Spleen (tissue), 11 donors: ENCODE data around the gene TMTC2. TPM values are rescaled to one million over a fixed set of nuclear protein-coding genes. Genes with fewer than 3 reads are reported as not detected.

Experiments
- DNase-seq: peaks from one replicate; pipeline ENCODE4 v3.0.0-alpha.2; 2020
- H3K27ac ChIP-seq, 8 donors: fragments of 200-600 bp; sonication (generic) in 7 of 8; 1 replicate in 4 of 8; 2 replicates in 4 of 8; pipeline versions ENCODE4 v1.5.0 to v1.8.0; 2016 to 2021; ENCODE audit warnings: inconsistent platforms in 4 of 8, mild to moderate bottlenecking in 4 of 8, moderate library complexity in 1 of 8
- H3K27me3 ChIP-seq, 7 donors: fragments of 200-600 bp; sonication (generic) in 6 of 7; replicated peaks in 1 of 7; 1 replicate in 4 of 7; 2 replicates in 3 of 7; pipeline versions ENCODE4 v1.5.0 to v1.8.0; 2016 to 2021; ENCODE audit warnings: inconsistent platforms in 3 of 7, mild to moderate bottlenecking in 1 of 7
- H3K36me3 ChIP-seq, 6 donors: fragments of 200-600 bp; sonication (generic) in 5 of 6; 1 replicate in 4 of 6; 2 replicates in 2 of 6; pipeline versions ENCODE4 v1.5.0 to v1.8.0; 2016 to 2021; ENCODE audit warnings: inconsistent platforms in 2 of 6
- H3K4me1 ChIP-seq, 6 donors: fragments of 200-600 bp; sonication (generic) in 5 of 6; 1 replicate in 3 of 6; 2 replicates in 3 of 6; pipeline versions ENCODE4 v1.5.0 to v1.8.0; 2016 to 2021; ENCODE audit warnings: inconsistent platforms in 3 of 6
- H3K4me3 ChIP-seq, 8 donors: fragments of 200-600 bp; sonication (generic) in 7 of 8; 1 replicate in 4 of 8; 2 replicates in 4 of 8; pipeline versions ENCODE4 v1.5.0 to v1.8.0; 2016 to 2021; ENCODE audit warnings: inconsistent platforms in 4 of 8, mild to moderate bottlenecking in 4 of 8, moderate library complexity in 2 of 8
- H3K9me3 ChIP-seq, 8 donors: fragments of 200-600 bp; sonication (generic) in 7 of 8; 1 replicate in 4 of 8; 2 replicates in 4 of 8; pipeline versions ENCODE4 v1.5.0 to v1.8.0; 2016 to 2021; ENCODE audit warnings: inconsistent platforms in 4 of 8
- POLR2A ChIP-seq, 3 donors: fragments of 450-650 bp; IDR thresholded peaks; one replicate each; pipeline ENCODE4 v1.5.1; 2017; ENCODE audit warnings: antibody characterized with exemption in 3 of 3, mild to moderate bottlenecking in 1 of 3
- POLR2AphosphoS5 ChIP-seq, 3 donors: sonication (generic); formaldehyde crosslinking; IDR thresholded peaks; one replicate each; pipeline ENCODE4 v1.5.1; 2017; ENCODE audit warnings: antibody characterized with exemption in 3 of 3
- WGBS, 5 donors: extraction: QIAGEN DNeasy Blood & Tissue Kit in 3 of 5; methylation state at CpG; one replicate each; pipeline versions ENCODE4 v1.1.5 to v1.1.7; 2013 to 2018; 5-methylcytosine and 5-hydroxymethylcytosine counted together
- intact Hi-C: fragments of 100-400 bp; cut with DNase I; formaldehyde crosslinking; loops from one replicate; pipeline ENCODE4 v1.15.0; 2023; ENCODE audit warnings: low total_unique reads
- polyA plus RNA-seq, 3 donors: library from polyadenylated mRNA; stranded (reverse); fragments of 200-250 nt; gene quantifications; one replicate each; pipeline ENCODE4 v1.2.1, GENCODE V29; 2013
- total RNA-seq, 7 donors: library from RNA; depleted of rRNA in 3 of 7; stranded (reverse); fragments of >200 nt in 3 of 7; fragmentation: NEBNext Ultra II Directional in 4 of 7; extraction: Animal tissue kit (Norgen Biotek cat#: 25700) in 4 of 7; gene quantifications; one replicate each; pipeline versions ENCODE4 v1.1.0 to v1.2.1, GENCODE V29; 2016 to 2021
- TF ChIP-seq, protein P1 (sequence below), 11 experiments: fragments of 200-600 bp in 7 of 11; fragments of 450-650 bp in 4 of 11; sonication (generic) in 4 of 11; IDR thresholded peaks in 8 of 11; conservative IDR thresholded peaks in 3 of 11; 1 replicate in 7 of 11; 2 replicates in 4 of 11; pipeline versions ENCODE4 v1.4.0 to v1.8.0; 2016 to 2021; ENCODE audit warnings: antibody characterized with exemption in 11 of 11, inconsistent platforms in 4 of 11, mild to moderate bottlenecking in 1 of 11
- donor health status: healthy with polysubstance abuse.
- donor health status: DM: no; HTN: no; CAD: no; lungs with moderate emphysema.
- donor health status: DM: no; HTN: no; CAD: no.
- donor health status: Bipolar disorder and iron deficiency.
- donor health status: healthy.
- donor health status: DM: no; HTN: no; CAD: no.
- donor health status: DM: yes; HTN: yes; CAD: no.

TMTC2 gene
- total and polyA plus RNA-seq, 10 donors, result 0.74 to 8.5 (median 4.0) TPM

DNA sequence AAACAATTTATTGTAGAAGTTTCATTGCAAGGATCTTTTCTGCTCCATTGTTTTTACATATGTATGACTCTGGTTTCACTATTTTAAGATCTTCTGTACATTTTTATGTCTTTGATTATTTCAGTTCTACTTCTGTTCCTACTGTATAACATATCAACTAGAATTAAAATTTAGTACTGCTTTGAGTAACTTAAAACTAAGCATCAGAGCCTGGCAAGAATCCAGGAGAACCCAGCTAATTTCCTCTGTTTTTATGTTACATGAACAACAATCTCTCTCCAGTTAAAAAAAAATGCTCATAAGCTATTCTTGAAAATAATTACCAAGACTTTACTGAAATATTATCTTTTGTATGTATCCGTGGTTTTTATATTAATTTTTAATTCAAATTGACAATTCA lies 370.7 kb downstream of the TMTC2 start:
- Histone ChIP-seq H3K4me3 (no peak overlapping the region), H3K27me3 (no peaks in the 10 kb centered on the region), H3K36me3 (no peaks in the 10 kb centered on the region), H3K27ac (no peak overlapping the region), H3K4me1 (no peaks in the 10 kb centered on the region), H3K9me3 (no peaks in the 10 kb centered on the region)
- DNase-seq, result no peak
- 56 to 80% (median 59%) methylated on average over 1 of the region's 1 CpG for WGBS, 5 donors
- intact Hi-C loops, result no loop called here
- TF ChIP-seq POLR2A (IDR thresholded peaks at IDR 0.05), result no peak
- TF ChIP-seq, protein P1, sequence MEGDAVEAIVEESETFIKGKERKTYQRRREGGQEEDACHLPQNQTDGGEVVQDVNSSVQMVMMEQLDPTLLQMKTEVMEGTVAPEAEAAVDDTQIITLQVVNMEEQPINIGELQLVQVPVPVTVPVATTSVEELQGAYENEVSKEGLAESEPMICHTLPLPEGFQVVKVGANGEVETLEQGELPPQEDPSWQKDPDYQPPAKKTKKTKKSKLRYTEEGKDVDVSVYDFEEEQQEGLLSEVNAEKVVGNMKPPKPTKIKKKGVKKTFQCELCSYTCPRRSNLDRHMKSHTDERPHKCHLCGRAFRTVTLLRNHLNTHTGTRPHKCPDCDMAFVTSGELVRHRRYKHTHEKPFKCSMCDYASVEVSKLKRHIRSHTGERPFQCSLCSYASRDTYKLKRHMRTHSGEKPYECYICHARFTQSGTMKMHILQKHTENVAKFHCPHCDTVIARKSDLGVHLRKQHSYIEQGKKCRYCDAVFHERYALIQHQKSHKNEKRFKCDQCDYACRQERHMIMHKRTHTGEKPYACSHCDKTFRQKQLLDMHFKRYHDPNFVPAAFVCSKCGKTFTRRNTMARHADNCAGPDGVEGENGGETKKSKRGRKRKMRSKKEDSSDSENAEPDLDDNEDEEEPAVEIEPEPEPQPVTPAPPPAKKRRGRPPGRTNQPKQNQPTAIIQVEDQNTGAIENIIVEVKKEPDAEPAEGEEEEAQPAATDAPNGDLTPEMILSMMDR (IDR thresholded peaks at IDR 0.05 in 8 of 11, conservative IDR thresholded peaks at IDR 0.05 in 3 of 11), result no peak
- TF ChIP-seq POLR2AphosphoS5 (IDR thresholded peaks at IDR 0.05), result no peak

DNA sequence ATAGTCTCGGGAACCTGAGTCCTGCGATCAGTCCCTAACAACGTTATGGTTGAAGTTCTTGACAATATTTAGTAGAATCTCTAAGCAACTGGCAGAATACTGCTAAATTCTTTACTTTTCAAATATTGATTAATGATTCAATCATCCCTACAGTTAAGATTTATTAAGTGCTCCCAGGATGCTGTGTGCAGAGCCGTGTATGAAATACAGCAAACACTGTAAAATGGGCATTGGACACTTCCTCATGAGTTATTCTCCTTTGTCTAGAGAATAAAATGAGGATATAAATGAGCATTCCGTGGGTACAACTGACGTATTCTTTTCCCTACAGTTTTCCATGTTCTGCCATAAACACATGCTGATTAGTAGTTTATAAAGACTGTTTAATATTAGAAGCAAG lies 372.4 kb downstream of the TMTC2 start:
- WGBS, 5 donors, result 61 to 70% (median 67%) methylated on average over 6 of the region's 6 CpGs
- H3K27ac ChIP-seq, result no peak overlapping the region
- DNase-seq, result no peak
- H3K27me3 ChIP-seq, result no peaks in the 10 kb centered on the region
- no peak overlapping the region for H3K4me3 ChIP-seq
- no peaks in the 10 kb centered on the region for H3K9me3 ChIP-seq
- H3K36me3 ChIP-seq, result no peaks in the 10 kb centered on the region
- TF ChIP-seq POLR2AphosphoS5 (IDR thresholded peaks at IDR 0.05) (no peak), POLR2A (IDR thresholded peaks at IDR 0.05) (no peak)
- TF ChIP-seq, protein P1 (IDR thresholded peaks at IDR 0.05 in 8 of 11, conservative IDR thresholded peaks at IDR 0.05 in 3 of 11), result no peak
- no peaks in the 10 kb centered on the region for H3K4me1 ChIP-seq
- intact Hi-C loops, result no loop called here

DNA sequence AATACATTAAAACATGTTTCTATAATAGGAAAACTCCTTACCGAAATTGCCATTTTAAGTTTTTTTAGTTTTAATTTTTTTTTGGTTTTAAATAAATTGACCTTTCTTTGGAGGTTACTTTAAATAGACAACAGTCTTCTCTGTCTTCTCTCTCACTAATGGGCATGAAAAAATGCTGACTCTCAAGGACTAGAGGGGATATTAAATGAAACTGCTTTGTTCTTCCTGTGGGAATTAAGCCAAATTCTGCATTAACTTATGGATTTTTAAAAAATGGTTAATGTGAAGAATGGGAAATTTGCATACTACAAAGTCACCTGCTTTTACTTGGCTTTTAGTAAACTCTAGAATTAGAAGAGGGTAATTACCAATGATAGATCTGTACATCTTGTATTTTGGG lies 378.9 kb downstream of the TMTC2 start:
- Histone ChIP-seq H3K27me3 (no peaks in the 10 kb centered on the region), H3K36me3 (no peaks in the 10 kb centered on the region), H3K9me3 (peaks cover 0 to 18% (median 0%) of the 10 kb centered on the region in 8 donors), H3K4me3 (no peak overlapping the region), H3K4me1 (no peaks in the 10 kb centered on the region), H3K27ac (no peak overlapping the region)
- DNase-seq, result no peak
- intact Hi-C loops, result no loop called here
- 58 to 73% (median 67%) methylated on average over 1 of the region's 1 CpG for WGBS, 5 donors
- TF ChIP-seq, protein P1 (IDR thresholded peaks at IDR 0.05 in 8 of 11, conservative IDR thresholded peaks at IDR 0.05 in 3 of 11), result no peak
- TF ChIP-seq POLR2A (IDR thresholded peaks at IDR 0.05) (no peak), POLR2AphosphoS5 (IDR thresholded peaks at IDR 0.05) (no peak)

DNA sequence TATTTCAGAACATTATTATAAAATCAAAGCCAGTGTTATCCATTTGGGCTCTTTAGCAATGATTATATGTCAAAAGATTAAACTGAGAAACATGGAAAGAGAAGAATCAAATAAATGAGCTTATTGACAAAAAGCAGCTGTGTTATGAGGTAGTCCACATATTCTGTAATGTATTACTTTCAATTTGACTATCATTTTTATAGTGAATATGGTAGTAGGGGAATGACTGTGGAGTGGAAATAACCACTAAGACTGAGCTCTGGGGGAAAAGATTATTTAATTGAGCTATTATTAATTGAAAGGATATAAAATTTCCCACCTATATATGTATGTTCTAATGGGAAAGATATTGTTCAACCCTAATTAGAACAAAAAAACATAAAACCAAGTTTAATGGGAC lies 381.3 kb downstream of the TMTC2 start:
- peaks cover 0 to 34% (median 5%) of the 10 kb centered on the region in 8 donors for H3K9me3 ChIP-seq
- TF ChIP-seq POLR2A (IDR thresholded peaks at IDR 0.05) (no peak), POLR2AphosphoS5 (IDR thresholded peaks at IDR 0.05) (no peak)
- TF ChIP-seq, protein P1 (IDR thresholded peaks at IDR 0.05 in 8 of 11, conservative IDR thresholded peaks at IDR 0.05 in 3 of 11), result no peak
- H3K4me1 ChIP-seq, result no peaks in the 10 kb centered on the region
- H3K36me3 ChIP-seq, result no peaks in the 10 kb centered on the region
- no peak for DNase-seq
- H3K27ac ChIP-seq, result no peak overlapping the region
- intact Hi-C loops, result no loop called here
- no peaks in the 10 kb centered on the region for H3K27me3 ChIP-seq
- H3K4me3 ChIP-seq, result no peak overlapping the region
